OCI-LY7 (cell line): ENCODE results near the gene TANC2. TPM values are rescaled to one million over a fixed set of nuclear protein-coding genes. Genes with fewer than 3 reads are reported as not detected.

Experiments used
- BruUV-seq: library from RNA; stranded (reverse); fragments of 400-500 nt; replicated peaks from 2 replicates; lab custom pipeline; 2021; lab: Mats Ljungman, UMichigan
- CTCF ChIA-PET: fragments of 300-600 bp; sonication (Branson Sonifier 250); formaldehyde crosslinking; loops from one replicate; lab custom pipeline; 2022; ENCODE audit warnings: antibody characterized with exemption; ENCODE audit not compliant: unreplicated experiment; lab: Charles Lee
- POLR2A ChIA-PET: fragments of 300-600 bp; sonication (Branson Sonifier 250); formaldehyde crosslinking; loops from one replicate; lab custom pipeline; 2022; ENCODE audit warnings: antibody characterized with exemption; lab: Charles Lee
- DNase-seq: peaks from one replicate; pipeline ENCODE4 v3.0.0-alpha.2; 2015; ENCODE audit warnings: low spot score
- H2AFZ ChIP-seq: fragments of 200-600 bp; sonication (generic), shearing (Covaris generic); 2 replicates; pipeline ENCODE4 v1.6.1; 2014; ENCODE audit warnings: mild to moderate bottlenecking, antibody characterized with exemption, low read length, moderate library complexity
- H3K27ac ChIP-seq: fragments of 200-600 bp; sonication (generic); 2 replicates; pipeline ENCODE4 v1.5.1; 2014; ENCODE audit warnings: mixed run types, low read depth, mild to moderate bottlenecking, moderate library complexity, low read length, inconsistent platforms; ENCODE audit not compliant: poor library complexity, severe bottlenecking
- H3K36me3 ChIP-seq: fragments of 200-600 bp; sonication (generic); 2 replicates; pipeline ENCODE4 v1.6.1; 2014; ENCODE audit warnings: mild to moderate bottlenecking, antibody characterized with exemption, low read length, moderate library complexity, mixed read lengths; ENCODE audit not compliant: insufficient read depth
- H3K4me1 ChIP-seq: fragments of 200-600 bp; sonication (generic); 2 replicates; pipeline ENCODE4 v1.5.1; 2014; ENCODE audit warnings: mild to moderate bottlenecking, low read length; ENCODE audit not compliant: insufficient read depth, poor library complexity, severe bottlenecking
- H3K4me2 ChIP-seq: fragments of 200-600 bp; sonication (generic); 2 replicates; pipeline ENCODE4 v1.6.1; 2014; ENCODE audit warnings: mild to moderate bottlenecking, low read length
- H3K4me3 ChIP-seq: fragments of 200-600 bp; sonication (generic); 2 replicates; pipeline ENCODE4 v1.5.1; 2014; ENCODE audit warnings: mild to moderate bottlenecking, low read depth, low read length; ENCODE audit not compliant: poor library complexity, severe bottlenecking
- H3K79me2 ChIP-seq: fragments of 200-600 bp; sonication (generic); 2 replicates; pipeline ENCODE4 v1.6.1; 2016; ENCODE audit warnings: low read depth, mild to moderate bottlenecking, low read length, moderate library complexity, mixed read lengths; ENCODE audit not compliant: insufficient read depth
- H3K9me2 ChIP-seq: fragments of 200-600 bp; sonication (generic); 2 replicates; pipeline ENCODE4 v1.6.1; 2016; ENCODE audit warnings: mild to moderate bottlenecking, low read length, mixed read lengths; ENCODE audit not compliant: insufficient read depth
- H3K9me3 ChIP-seq: fragments of 200-600 bp; sonication (generic); 2 replicates; pipeline ENCODE4 v1.6.1; 2014; ENCODE audit warnings: mild to moderate bottlenecking, mixed run types, low read length, mixed read lengths
- H4K20me1 ChIP-seq: fragments of 200-600 bp; sonication (generic); 2 replicates; pipeline ENCODE4 v1.6.1; 2014; ENCODE audit warnings: mild to moderate bottlenecking, antibody characterized with exemption, low read length, moderate library complexity, mixed read lengths; ENCODE audit not compliant: insufficient read depth
- EZH2phosphoT487 ChIP-seq: fragments of 200-600 bp; sonication (generic); IDR thresholded peaks from 2 replicates; pipeline ENCODE4 v1.6.1; 2018; ENCODE audit warnings: low read depth, borderline replicate concordance, mild to moderate bottlenecking, mixed run types, antibody characterized with exemption, low read length, moderate library complexity, mixed read lengths
- intact Hi-C: fragments of 100-400 bp; cut with micrococcal nuclease; formaldehyde crosslinking; loops from one replicate; pipeline ENCODE4 v1.10.0; 2022; ENCODE audit not compliant: unreplicated experiment
- microRNA-seq: library from miRNA; unstranded; fragments of <30 nt; microRNA quantifications from one replicate; pipeline ENCODE4 v1.2.0, GENCODE V29; 2022; ENCODE audit warnings: borderline replicate concordance
- small RNA-seq: library from RNA; depleted of rRNA; stranded (forward); fragments of <200 nt; gene quantifications from one replicate; pipeline ENCODE3, GENCODE V24; 2014
- total RNA-seq, 2 experiments: library from RNA; depleted of rRNA in 1 of 2; stranded (reverse); fragments of >200 nt in 1 of 2; shearing (Covaris generic) in 1 of 2; gene quantifications; 2 replicates each; pipeline ENCODE4 v1.2.3, GENCODE V29; 2014 to 2022
- TF ChIP-seq, protein P1 (sequence below): fragments of 200-600 bp; sonication (generic); conservative IDR thresholded peaks from 2 replicates; pipeline ENCODE4 v1.5.1; 2014; ENCODE audit warnings: mild to moderate bottlenecking, antibody characterized with exemption, low read length, moderate library complexity, mixed read lengths

The TANC2 gene
- total RNA-seq, 2 experiments from 2014 or later: 9.6 to 14.5 TPM

GRCh38 chr17:63001689-63002394 lies 35.8 kb downstream of the TANC2 start:
- CTCF ChIA-PET: no interaction called here
- intact Hi-C loops: no loop called here

DNA sequence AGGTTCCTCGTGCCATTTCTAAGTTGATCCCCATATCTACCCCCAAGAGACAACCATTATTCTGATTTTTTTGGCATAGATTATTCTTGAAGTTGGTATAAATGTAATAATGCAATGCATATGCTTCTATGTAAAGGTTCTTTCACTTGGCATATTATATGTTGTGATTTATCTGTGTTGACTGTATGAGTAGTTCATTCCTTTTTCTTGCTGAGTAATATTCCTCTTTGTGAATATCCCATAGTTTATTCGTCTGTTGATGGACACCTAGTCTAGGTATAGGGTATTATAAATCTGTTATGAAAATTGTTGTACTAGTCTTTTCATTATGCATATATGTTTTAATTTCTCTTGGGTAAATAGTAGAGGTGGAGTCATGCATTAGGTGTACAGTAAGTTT lies 36.6 kb downstream of the TANC2 start:
- Histone ChIP-seq H3K4me3 (no peak overlapping the region), H3K4me1 (no peaks in the 10 kb centered on the region), H3K9me2 (no peaks in the 10 kb centered on the region), H2AFZ (no peak overlapping the region), H3K79me2 (no peaks in the 10 kb centered on the region), H3K36me3 (no peaks in the 10 kb centered on the region), H4K20me1 (no peaks in the 10 kb centered on the region), H3K9me3 (no peaks in the 10 kb centered on the region), H3K27ac (no peak overlapping the region), H3K4me2 (no peak overlapping the region)
- ChIA-PET CTCF (no interaction called here), POLR2A (no interaction called here)
- BruUV-seq: no TSS peak
- DNase-seq: no peak
- intact Hi-C loops: no loop called here
- TF ChIP-seq EZH2phosphoT487: no peak

More at GRCh38 chr17:63001689-63002394, 35.8 kb downstream of the TANC2 start:
- Histone ChIP-seq H3K4me1 (no peaks in the 10 kb centered on the region), H3K79me2 (no peaks in the 10 kb centered on the region), H3K9me2 (no peaks in the 10 kb centered on the region), H3K27ac (no peak overlapping the region), H3K4me3 (no peak overlapping the region), H4K20me1 (no peaks in the 10 kb centered on the region), H3K4me2 (no peak overlapping the region), H3K9me3 (no peaks in the 10 kb centered on the region), H2AFZ (no peak overlapping the region), H3K36me3 (no peaks in the 10 kb centered on the region)
- POLR2A ChIA-PET: no interaction called here
- no TSS peak for BruUV-seq
- no peak for DNase-seq
- TF ChIP-seq EZH2phosphoT487: no peak

DNA sequence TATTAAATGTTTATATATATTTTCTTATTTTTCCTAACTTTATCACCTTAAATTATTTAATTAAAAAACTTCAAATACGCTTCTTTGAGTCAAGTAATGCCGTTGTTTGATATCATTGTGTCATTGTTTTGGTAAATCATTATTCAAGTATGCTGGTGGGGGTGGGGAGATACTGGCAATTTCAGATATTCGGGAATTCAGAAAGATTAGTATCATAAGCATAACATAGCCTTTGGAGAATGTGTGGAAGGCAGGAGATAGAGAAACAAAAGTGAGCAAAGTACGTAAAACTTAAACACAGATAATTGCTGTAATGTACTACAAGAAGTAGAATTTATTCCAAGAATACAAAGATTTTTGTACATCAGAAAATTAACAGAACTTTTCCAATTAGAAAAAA lies 49.8 kb downstream of the TANC2 start:
- POLR2A ChIA-PET: no interaction called here
- CTCF ChIA-PET: no interaction called here
- Histone ChIP-seq H3K79me2 (no peaks in the 10 kb centered on the region), H3K27ac (no peak overlapping the region), H3K4me2 (no peak overlapping the region), H2AFZ (no peak overlapping the region), H3K9me2 (no peaks in the 10 kb centered on the region), H3K36me3 (no peaks in the 10 kb centered on the region), H3K4me3 (no peak overlapping the region), H3K9me3 (no peaks in the 10 kb centered on the region), H3K4me1 (no peaks in the 10 kb centered on the region), H4K20me1 (no peaks in the 10 kb centered on the region)
- intact Hi-C loops: no loop called here
- TF ChIP-seq EZH2phosphoT487: no peak
- TF ChIP-seq, protein P1, sequence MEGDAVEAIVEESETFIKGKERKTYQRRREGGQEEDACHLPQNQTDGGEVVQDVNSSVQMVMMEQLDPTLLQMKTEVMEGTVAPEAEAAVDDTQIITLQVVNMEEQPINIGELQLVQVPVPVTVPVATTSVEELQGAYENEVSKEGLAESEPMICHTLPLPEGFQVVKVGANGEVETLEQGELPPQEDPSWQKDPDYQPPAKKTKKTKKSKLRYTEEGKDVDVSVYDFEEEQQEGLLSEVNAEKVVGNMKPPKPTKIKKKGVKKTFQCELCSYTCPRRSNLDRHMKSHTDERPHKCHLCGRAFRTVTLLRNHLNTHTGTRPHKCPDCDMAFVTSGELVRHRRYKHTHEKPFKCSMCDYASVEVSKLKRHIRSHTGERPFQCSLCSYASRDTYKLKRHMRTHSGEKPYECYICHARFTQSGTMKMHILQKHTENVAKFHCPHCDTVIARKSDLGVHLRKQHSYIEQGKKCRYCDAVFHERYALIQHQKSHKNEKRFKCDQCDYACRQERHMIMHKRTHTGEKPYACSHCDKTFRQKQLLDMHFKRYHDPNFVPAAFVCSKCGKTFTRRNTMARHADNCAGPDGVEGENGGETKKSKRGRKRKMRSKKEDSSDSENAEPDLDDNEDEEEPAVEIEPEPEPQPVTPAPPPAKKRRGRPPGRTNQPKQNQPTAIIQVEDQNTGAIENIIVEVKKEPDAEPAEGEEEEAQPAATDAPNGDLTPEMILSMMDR: no peak
- DNase-seq: no peak
- BruUV-seq: no TSS peak

Small RNA genes within 50 kb of the gene (microRNA-seq; reads per million reads assigned to microRNA genes)
- gene MIR633: not detected

Small RNA genes within 50 kb of the gene (small RNA-seq; reads per million reads assigned to genes)
- gene MIR633: not detected

Other genes with a start within 250 kb of the TANC2 start
- not detected in 2 replicates for gene MARCHF10, start 157.9 kb upstream of the TANC2 start, total RNA-seq (2014; rRNA removed; shearing (Covaris generic))
- not detected in 2 replicates for gene MARCHF10, start 157.9 kb upstream of the TANC2 start, total RNA-seq (2022)